GM21619 (cell line): ENCODE data around the gene CKS1B.
A peak's percentile ranks its signal among the peaks of the same experiment; 100 is the strongest.
"Not testable (repeated sequence)": the region's sequence is repeated elsewhere in the genome, so short reads cannot be mapped to it uniquely, and the experiment has no call there.

ENCODE experiments used
- ATAC-seq: cut with Tn5 transposase; IDR thresholded peaks from one replicate; pipeline ENCODE4 v1.9.1; 2021; ENCODE audit not compliant: unreplicated experiment

CKS1B gene

GRCh38 chr1:154963643-154964042, 10.8 kb upstream of the CKS1B start:
- ATAC-seq = no peak

- ATAC-seq = no peak
Measured at GRCh38 chr1:154964359-154964758, 10.1 kb upstream of the CKS1B start.

GRCh38 chr1:154966111-154966510, 8.4 kb upstream of the CKS1B start:
- no peak for ATAC-seq

GRCh38 chr1:154967331-154967950, 7.0 kb upstream of the CKS1B start:
- no peak for ATAC-seq

- no peak for ATAC-seq
Measured at GRCh38 chr1:154968731-154969130, 5.8 kb upstream of the CKS1B start.

- no peak for ATAC-seq
Measured at GRCh38 chr1:154969246-154969645, 5.2 kb upstream of the CKS1B start.

- no peak for ATAC-seq
Measured at GRCh38 chr1:154969860-154970452, 4.5 kb upstream of the CKS1B start.

- ATAC-seq = no peak
Measured at GRCh38 chr1:154970631-154971340, 3.7 kb upstream of the CKS1B start, which contains the start of gene SHC1. Gene SHC1 (minus strand): TSS chr1:154970747. CDS start chr1:154970526, 221 bp downstream.

- ATAC-seq = no peak
Measured at GRCh38 chr1:154971341-154971998, 3.0 kb upstream of the CKS1B start.

- ATAC-seq = no peak
Measured at GRCh38 chr1:154972213-154972516, 2.3 kb upstream of the CKS1B start.

GRCh38 chr1:154972517-154973343, 1.8 kb upstream of the CKS1B start:
- no peak for ATAC-seq

- ATAC-seq = no peak
Measured at GRCh38 chr1:154973344-154974101, 958 bp upstream of the CKS1B start.

- peak; percentile 46 for ATAC-seq
Measured at GRCh38 chr1:154974808-154975408, 427 bp downstream of the CKS1B start.

- ATAC-seq = no peak
Measured at GRCh38 chr1:154975409-154976059, 1.1 kb downstream of the CKS1B start.

GRCh38 chr1:154977762-154978161, 3.3 kb downstream of the CKS1B start:
- not testable (repeated sequence) for ATAC-seq

- ATAC-seq = no peak
Measured at GRCh38 chr1:154978360-154978759, 3.9 kb downstream of the CKS1B start.

- no peak for ATAC-seq
Measured at GRCh38 chr1:154982341-154982740, 7.9 kb downstream of the CKS1B start.

GRCh38 chr1:154982897-154983648, 8.6 kb downstream of the CKS1B start, which contains the start of gene FLAD1:
Gene FLAD1 (plus strand): TSS chr1:154983344. CDS start chr1:154983695, 351 bp downstream.
- ATAC-seq = peak; percentile 95
